HG02938 (cell line): ENCODE measurements around the gene DARS2.

ENCODE experiments used
- ATAC-seq: cut with Tn5 transposase; IDR thresholded peaks from one replicate; pipeline ENCODE4 v1.9.1; 2021; ENCODE audit warnings: mild to moderate bottlenecking, moderate library complexity; ENCODE audit not compliant: unreplicated experiment

Gene DARS2

GRCh38 chr1:173886746-173887611, 62.5 kb downstream of the DARS2 start:
- no peak for ATAC-seq

- ATAC-seq: no peak
Measured at GRCh38 chr1:173887627-173888026, 63.2 kb downstream of the DARS2 start.

- ATAC-seq: no peak
Measured at GRCh38 chr1:173888749-173889148, 64.3 kb downstream of the DARS2 start.

GRCh38 chr1:173889885-173890284, 65.4 kb downstream of the DARS2 start:
- no peak for ATAC-seq

- no peak for ATAC-seq
Measured at GRCh38 chr1:173893611-173894010, 69.1 kb downstream of the DARS2 start.

GRCh38 chr1:173894189-173894588, 69.7 kb downstream of the DARS2 start:
- no peak for ATAC-seq

- ATAC-seq: no peak
Measured at GRCh38 chr1:173900427-173900826, 76.0 kb downstream of the DARS2 start.

- ATAC-seq: no peak
Measured at GRCh38 chr1:173900992-173901391, 76.5 kb downstream of the DARS2 start.

- no peak for ATAC-seq
Measured at GRCh38 chr1:173903827-173904531, 79.5 kb downstream of the DARS2 start.
